ENCODE data around the gene ETF1.
A peak's percentile ranks its signal among the peaks of the same experiment; 100 is the strongest.
"Not testable (repeated sequence)": the region's sequence is repeated elsewhere in the genome, so short reads cannot be mapped to it uniquely, and the experiment has no call there.

Gene ETF1

DNA sequence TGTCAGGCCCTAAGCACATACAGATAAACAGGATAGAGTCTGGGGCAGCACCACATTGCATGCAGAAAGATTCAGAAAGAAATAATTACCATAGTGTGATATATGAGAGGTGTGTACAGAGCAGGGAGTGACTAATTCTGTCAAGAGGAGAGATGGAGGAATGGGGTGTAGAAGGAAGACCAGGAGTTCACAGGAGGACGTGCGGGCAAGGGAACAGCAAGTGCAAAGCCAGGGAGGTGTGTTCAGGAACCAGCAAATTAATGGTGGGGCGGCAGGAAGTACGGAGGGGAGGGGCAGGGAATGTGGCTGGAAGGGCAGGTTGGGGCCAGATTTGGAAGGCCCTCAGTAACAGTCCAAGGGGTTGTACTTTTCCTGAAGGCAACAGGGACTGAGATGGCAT lies 60.4 kb downstream of the ETF1 start:
- no peak for DNase-seq

DNA sequence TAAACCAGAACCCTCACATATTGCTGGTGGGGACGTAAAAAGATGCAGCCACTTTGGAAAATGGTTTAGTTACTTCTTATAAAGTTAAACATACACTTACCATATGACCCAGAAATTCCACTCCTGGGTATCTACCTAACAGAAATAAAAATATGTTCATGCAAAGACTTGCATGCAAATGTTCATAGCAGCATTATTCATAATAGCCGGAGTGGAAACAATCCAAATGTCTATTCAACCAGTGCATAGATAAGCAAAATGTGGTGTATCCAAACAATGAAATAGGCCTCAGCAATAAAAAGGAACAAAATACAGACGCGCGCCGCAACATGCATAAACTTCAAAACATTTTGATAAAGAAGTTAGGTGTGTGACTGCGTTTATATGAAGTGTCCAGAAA lies 66.1 kb downstream of the ETF1 start:
- no peak for DNase-seq

DNA sequence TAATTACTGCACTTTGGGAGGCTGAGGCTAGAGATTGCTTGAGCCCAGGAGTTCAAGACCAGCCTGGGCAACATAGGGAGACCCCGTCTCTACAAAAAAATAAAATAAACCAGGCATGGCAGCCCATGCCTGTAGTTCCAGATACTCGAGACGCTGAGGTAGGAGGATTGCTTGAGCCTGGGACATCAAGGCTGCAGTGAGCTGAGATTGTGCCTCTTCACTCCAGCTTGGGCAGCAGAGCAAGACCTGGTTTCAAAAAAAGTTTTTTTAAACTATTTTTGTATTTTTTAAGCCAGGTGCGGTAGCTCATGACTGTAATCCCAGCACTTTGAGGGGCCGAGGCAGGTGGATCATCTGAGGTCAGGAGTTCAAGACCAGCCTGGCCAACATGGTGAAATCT lies 69.9 kb downstream of the ETF1 start:
- not testable (repeated sequence) for DNase-seq

- DNase-seq = no peak
Measured at GRCh38 chr5:138472353-138472752, 70.7 kb downstream of the ETF1 start.

GRCh38 chr5:138471052-138471361 lies 72.0 kb downstream of the ETF1 start:
- DNase-seq = no peak

DNA sequence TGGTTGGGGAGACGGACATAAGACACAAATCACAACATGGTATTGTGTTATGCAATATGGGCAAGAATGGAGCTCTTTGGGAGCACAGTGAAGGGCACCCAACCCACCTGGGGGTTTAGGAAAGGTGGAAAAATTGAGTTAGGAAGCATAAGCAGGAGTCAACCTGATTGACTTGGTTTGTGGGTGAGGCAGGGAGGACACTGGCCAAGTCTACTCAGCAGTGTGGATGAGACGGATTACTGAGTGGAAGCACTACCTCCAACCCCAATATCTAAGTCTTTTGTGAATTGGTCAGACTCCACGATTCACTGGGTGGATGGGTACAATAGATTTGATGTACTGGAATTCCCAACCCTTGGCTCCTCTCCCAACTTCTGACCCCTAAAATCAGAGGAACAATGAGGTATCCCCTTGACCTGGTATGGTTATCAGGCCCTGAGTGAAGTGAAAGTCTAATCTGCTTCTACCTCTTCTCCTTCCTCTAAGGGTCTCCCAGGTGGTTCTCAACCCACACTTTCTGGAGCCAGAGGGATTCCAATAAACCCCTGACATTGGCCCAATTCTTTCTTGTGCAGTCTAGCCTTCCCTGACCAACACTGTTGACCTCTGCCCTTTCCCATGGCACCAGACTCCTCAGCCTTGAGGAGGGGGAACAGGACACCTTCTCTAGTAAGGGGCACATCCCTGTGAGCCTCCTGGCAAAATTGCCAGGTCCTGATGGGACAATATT lies 72.5 kb downstream of the ETF1 start:
- no peak for DNase-seq

- DNase-seq = no peak
Measured at GRCh38 chr5:138469540-138470321, 73.3 kb downstream of the ETF1 start.

DNA sequence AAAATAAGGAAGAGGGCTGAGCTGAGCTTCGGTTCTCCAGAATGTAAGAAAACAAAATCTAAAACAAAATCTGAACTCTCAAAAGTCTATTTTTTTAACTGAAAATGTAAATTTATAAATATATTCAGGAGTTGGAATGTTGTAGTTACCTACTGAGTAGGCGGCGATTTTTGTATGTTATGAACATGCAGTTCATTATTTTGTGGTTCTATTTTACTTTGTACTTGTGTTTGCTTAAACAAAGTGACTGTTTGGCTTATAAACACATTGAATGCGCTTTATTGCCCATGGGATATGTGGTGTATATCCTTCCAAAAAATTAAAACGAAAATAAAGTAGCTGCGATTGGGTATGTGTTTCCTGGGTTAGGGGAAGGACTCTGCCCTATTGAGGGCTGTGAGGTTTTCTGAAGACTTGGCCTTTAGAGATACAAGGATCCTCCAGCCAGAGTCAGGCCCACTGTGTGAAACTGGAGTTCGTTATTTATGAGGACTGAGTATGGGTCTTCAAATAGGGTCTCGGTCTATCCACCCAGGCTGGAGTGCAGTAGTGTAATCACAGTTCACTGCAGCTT lies 74.0 kb downstream of the ETF1 start:
- DNase-seq = no peak

GRCh38 chr5:138468133-138468965 lies 74.7 kb downstream of the ETF1 start:
- no peak for DNase-seq

DNA sequence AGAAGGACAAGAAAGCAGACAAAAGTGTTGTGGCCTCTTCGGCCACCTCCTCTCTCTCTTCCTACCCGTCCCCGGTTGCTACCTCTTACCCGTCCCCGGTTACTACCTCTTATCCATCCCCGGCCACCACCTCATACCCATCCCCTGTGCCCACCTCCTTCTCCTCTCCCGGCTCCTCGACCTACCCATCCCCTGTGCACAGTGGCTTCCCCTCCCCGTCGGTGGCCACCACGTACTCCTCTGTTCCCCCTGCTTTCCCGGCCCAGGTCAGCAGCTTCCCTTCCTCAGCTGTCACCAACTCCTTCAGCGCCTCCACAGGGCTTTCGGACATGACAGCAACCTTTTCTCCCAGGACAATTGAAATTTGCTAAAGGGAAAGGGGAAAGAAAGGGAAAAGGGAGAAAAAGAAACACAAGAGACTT lies 75.3 kb downstream of the ETF1 start:
- DNase-seq = no peak

GRCh38 chr5:138466900-138467710 lies 75.9 kb downstream of the ETF1 start:
- DNase-seq = no peak

GRCh38 chr5:138466125-138466899 lies 76.7 kb downstream of the ETF1 start:
- DNase-seq = no peak

DNA sequence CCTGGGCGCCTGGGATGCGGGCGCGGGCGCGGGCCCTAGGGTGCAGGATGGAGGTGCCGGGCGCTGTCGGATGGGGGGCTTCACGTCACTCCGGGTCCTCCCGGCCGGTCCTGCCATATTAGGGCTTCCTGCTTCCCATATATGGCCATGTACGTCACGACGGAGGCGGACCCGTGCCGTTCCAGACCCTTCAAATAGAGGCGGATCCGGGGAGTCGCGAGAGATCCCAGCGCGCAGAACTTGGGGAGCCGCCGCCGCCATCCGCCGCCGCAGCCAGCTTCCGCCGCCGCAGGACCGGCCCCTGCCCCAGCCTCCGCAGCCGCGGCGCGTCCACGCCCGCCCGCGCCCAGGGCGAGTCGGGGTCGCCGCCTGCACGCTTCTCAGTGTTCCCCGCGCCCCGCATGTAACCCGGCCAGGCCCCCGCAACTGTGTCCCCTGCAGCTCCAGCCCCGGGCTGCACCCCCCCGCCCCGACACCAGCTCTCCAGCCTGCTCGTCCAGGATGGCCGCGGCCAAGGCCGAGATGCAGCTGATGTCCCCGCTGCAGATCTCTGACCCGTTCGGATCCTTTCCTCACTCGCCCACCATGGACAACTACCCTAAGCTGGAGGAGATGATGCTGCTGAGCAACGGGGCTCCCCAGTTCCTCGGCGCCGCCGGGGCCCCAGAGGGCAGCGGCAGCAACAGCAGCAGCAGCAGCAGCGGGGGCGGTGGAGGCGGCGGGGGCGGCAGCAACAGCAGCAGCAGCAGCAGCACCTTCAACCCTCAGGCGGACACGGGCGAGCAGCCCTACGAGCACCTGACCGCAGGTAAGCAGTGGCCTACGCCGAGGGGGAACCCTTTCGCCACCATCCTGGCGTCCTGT lies 77.5 kb downstream of the ETF1 start, which contains the start of gene EGR1:
Gene EGR1, plus strand, starts transcription at position 219 of the 864 bp plus-strand sequence. Its CDS starts 283 bp downstream, at position 502.
- DNase-seq = peak; percentile 94

DNA sequence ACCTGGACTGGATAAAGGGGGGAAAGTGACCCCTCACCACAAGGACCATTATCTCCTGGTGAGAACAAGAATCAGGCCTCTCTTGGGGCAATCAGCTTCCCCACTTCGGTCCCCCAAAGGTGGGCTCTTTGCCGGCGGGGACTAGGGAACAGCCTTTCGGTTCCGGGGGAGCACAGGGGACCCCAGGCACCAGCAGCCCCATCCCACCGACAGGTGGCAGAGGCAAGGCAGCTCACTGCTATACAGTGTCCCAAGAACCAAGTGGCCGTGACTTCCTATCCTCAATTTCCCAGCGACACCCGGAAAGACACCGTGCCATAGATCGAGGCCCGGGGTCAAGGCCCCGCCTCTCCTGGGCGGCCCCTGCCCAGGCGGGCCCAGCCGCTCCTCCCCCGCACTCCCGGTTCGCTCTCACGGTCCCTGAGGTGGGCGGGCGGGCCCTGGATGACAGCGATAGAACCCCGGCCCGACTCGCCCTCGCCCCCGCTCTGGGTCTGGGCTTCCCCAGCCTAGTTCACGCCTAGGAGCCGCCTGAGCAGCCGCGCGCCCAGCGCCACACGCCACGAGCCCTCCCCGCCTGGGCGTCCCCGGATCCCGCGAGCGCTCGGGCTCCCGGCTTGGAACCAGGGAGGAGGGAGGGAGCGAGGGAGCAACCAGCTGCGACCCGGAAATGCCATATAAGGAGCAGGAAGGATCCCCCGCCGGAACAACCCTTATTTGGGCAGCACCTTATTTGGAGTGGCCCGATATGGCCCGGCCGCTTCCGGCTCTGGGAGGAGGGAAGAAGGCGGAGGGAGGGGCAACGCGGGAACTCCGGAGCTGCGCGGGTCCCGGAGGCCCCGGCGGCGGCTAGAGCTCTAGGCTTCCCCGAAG lies 78.4 kb downstream of the ETF1 start:
- DNase-seq = peak; percentile 98

- DNase-seq = peak; percentile 96
Measured at GRCh38 chr5:138464008-138464387, 79.0 kb downstream of the ETF1 start.

DNA sequence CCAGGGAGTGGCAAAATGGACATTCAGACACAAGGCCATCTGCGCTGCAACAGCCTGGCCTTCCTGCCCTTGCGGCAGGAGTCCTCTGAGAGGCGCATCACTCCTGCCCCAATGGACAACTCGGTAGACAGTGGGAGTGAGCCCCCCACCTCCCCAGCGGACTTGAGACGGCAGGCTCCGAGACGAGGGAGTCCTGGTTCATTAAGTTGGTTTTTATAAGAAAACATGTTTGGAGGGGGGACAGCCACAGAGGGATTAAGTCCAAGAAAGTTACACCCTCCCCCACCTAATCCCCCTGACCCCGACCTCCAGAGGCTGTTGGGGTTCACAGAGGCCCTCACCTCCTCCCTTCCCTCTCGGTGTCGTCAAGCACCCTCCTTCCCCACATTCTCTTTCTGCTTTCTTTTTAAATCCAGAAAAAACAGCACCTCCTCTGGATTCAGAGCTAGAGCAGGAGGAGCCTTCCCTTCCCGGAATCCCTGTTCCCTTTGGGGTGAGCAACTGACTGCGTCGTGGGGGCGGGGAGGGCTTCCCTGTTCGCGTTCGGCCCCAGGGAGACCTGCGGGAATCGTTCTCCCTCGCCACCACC lies 79.5 kb downstream of the ETF1 start:
- DNase-seq = no peak

DNA sequence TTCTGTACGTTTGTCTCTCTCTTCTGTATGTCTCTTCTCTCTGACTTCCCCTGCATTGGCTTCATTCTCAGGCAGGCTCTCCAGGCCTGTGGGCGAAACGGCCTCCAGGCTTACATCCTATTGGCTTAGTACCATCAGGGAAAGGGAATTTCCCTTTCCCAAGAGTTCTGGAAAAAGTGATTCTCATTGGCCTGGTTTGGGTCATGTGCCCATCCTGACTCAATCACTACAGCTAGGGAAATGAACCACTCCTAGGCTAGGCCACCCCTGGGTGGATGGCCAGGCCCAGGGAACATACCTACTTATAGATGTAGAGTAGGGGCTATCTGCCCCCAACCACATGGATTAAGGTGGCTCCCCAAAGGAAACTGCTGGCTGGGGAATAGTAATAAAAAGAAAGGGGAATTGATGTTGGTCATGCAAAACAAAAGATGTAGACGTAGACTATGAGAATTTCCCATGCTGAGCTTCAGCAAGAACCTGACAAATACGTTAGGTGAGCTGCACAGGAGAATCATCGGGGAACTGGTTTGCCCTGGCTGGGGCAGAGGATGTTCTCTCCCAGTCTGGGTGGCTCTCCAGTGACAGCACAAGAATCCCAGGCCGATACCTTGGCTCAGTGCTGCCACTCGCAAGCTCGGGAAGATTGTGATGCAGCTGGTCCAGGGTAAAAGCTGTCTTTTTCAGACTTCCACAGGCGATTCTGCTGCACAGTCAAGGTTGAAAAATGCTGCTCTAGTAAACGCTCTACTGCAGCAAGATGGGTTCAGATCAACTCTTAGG lies 81.5 kb downstream of the ETF1 start:
- DNase-seq = no peak

GRCh38 chr5:138460032-138460693 lies 82.9 kb downstream of the ETF1 start:
- no peak for DNase-seq
